Type B pancreatic cell (in vitro differentiated cells): ENCODE measurements around the gene PPP1R13L. TPM values are rescaled to one million over a fixed set of nuclear protein-coding genes. Genes with fewer than 3 reads are reported as not detected.

Source experiments
- DNase-seq: peaks from one replicate; pipeline ENCODE4 v3.0.0; 2021; ENCODE audit warnings: mixed read lengths; ENCODE audit not compliant: unreplicated experiment; ENCODE audit errors: extremely low spot score
- H3K27ac Mint-ChIP-seq: 2 replicates; pipeline ENCODE4 v1.8.0; 2021; ENCODE audit warnings: mild to moderate bottlenecking, mixed read lengths
- H3K27me3 Mint-ChIP-seq: 2 replicates; pipeline ENCODE4 v1.8.0; 2021; ENCODE audit warnings: mixed read lengths
- H3K36me3 Mint-ChIP-seq: 2 replicates; pipeline ENCODE4 v1.8.0; 2021; ENCODE audit warnings: mixed read lengths
- H3K4me1 Mint-ChIP-seq: one replicate; pipeline ENCODE4 v1.8.0; 2021; ENCODE audit warnings: mixed read lengths; ENCODE audit not compliant: unreplicated experiment
- H3K4me3 Mint-ChIP-seq: 2 replicates; pipeline ENCODE4 v1.8.0; 2021; ENCODE audit warnings: mild to moderate bottlenecking, mixed read lengths
- H3K9me3 Mint-ChIP-seq: 2 replicates; pipeline ENCODE4 v1.8.0; 2021; ENCODE audit warnings: mixed read lengths
- total RNA-seq: library from RNA; stranded (reverse); gene quantifications from 2 replicates; pipeline ENCODE4 v1.2.1, GENCODE V29; 2021; ENCODE audit warnings: low replicate concordance
- TF ChIP-seq, protein P1 (sequence below): fragments of 200-600 bp; sonication (generic); conservative IDR thresholded peaks from 2 replicates; pipeline ENCODE4 v1.5.0; 2021; ENCODE audit warnings: antibody characterized with exemption, mild to moderate bottlenecking

The PPP1R13L gene
- total RNA-seq, 1 donor from 2014 or later: 38.6 TPM

GRCh38 chr19:45407091-45407375, 2.2 kb upstream of the PPP1R13L start:
- peaks cover 34% of the 10 kb centered on the region for H3K4me1 Mint-ChIP-seq
- H3K4me3 Mint-ChIP-seq: peak overlapping the region; percentile 96
- H3K27me3 Mint-ChIP-seq: peaks cover 35% of the 10 kb centered on the region
- DNase-seq: no peak
- TF ChIP-seq, protein P1, sequence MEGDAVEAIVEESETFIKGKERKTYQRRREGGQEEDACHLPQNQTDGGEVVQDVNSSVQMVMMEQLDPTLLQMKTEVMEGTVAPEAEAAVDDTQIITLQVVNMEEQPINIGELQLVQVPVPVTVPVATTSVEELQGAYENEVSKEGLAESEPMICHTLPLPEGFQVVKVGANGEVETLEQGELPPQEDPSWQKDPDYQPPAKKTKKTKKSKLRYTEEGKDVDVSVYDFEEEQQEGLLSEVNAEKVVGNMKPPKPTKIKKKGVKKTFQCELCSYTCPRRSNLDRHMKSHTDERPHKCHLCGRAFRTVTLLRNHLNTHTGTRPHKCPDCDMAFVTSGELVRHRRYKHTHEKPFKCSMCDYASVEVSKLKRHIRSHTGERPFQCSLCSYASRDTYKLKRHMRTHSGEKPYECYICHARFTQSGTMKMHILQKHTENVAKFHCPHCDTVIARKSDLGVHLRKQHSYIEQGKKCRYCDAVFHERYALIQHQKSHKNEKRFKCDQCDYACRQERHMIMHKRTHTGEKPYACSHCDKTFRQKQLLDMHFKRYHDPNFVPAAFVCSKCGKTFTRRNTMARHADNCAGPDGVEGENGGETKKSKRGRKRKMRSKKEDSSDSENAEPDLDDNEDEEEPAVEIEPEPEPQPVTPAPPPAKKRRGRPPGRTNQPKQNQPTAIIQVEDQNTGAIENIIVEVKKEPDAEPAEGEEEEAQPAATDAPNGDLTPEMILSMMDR: no peak
- H3K36me3 Mint-ChIP-seq: peaks cover 3% of the 10 kb centered on the region
- peak overlapping the region; percentile 98 for H3K27ac Mint-ChIP-seq
- H3K9me3 Mint-ChIP-seq: no peaks in the 10 kb centered on the region

- Mint-ChIP-seq H3K9me3 (no peaks in the 10 kb centered on the region), H3K27ac (peak within 1 kb of the TSS; percentile 98), H3K4me1 (peaks cover 37% of the 10 kb centered on the region), H3K4me3 (peak within 1 kb of the TSS; percentile 96), H3K36me3 (peaks cover 3% of the 10 kb centered on the region), H3K27me3 (peaks cover 40% of the 10 kb centered on the region)
- DNase-seq: no peak
- TF ChIP-seq, protein P1: no peak
Measured at GRCh38 chr19:45406226-45407090, 1.6 kb upstream of the PPP1R13L start, which contains the start of gene POLR1G. TSS of gene POLR1G (plus strand) at chr19:45406644. CDS start at chr19:45406697, 53 bp downstream.

DNA sequence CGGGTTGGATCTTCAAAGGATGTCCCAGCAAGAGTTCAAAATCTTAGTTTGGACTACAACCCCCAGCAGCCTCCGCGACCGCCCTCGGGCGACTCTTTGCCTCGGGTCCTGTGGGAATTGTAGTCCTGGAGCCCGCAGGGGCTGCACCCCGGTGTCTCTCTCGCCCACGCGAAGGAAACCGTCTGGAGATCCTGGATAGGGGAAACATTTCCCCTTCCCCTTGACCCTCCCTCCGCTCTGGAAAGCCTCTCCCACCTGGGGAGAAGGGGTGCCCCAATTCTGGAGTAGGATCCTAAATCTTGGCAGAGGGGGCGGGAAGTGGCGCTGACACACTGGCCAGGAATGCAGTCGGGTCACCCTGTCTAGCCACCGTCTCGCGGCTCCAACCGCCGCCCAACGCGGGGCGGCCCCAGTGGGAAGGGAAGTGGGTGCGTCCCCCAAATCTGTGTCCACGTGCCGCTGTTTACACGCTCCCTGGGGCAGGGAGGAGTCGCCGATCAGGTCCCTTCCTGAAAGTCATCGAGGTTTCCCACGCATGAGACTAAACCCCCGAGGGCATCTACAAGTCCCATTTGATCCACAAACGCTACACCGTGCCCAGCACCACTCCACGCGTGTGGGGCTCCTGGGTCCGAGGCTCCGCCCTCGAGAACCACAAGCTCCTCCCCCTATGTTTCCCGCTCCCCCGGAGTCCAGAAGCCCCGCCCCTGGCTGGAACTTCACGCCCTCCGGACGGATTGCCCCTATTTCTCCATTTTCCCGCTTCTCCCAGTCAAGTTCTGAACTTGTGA, 761 bp upstream of the PPP1R13L start:
- peaks cover 40% of the 10 kb centered on the region for H3K27me3 Mint-ChIP-seq
- H3K36me3 Mint-ChIP-seq: peaks cover 3% of the 10 kb centered on the region
- TF ChIP-seq, protein P1: no peak
- DNase-seq: peak; percentile 88
- peaks cover 37% of the 10 kb centered on the region for H3K4me1 Mint-ChIP-seq
- H3K9me3 Mint-ChIP-seq: no peaks in the 10 kb centered on the region
- H3K4me3 Mint-ChIP-seq: peak overlapping the region; percentile 96
- peak overlapping the region; percentile 98 for H3K27ac Mint-ChIP-seq

DNA sequence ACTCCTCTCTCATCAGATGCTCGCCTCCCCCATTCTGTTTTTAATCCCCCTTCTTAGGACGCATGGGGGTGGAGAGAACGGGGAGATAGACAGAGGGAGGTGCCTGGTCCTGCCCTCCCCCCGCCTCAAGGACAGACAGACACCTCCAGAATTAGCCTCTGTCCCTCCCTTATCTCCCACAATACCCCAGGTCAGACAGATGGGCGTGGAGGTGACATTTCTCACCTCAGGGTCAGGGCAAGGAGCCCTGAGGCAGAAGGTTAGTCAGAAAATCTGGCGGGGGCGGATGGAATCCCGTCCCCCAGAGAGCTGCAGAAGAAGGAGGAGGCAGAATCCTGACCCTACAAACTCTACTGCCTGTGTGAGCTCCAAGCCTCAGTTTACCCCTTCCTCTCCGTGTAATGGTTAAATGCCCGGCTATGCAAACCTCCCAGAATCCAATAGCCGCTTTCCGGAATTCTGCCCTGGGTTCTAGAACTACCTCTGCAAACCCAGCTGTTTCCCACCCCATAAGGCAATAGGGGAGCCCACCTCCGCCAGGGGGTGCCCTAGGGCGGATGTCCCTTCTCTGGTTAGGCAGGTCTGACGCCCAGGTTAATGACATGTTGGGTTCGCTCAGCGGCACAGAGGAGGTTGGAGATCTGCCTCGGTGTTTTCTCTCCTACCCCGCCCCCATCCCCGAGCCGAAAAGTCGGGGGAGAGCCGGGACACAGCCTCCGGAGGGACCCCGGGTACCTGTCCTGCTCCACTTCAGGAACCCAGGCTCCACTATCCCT, 900 bp downstream of the PPP1R13L start:
- no peak for DNase-seq
- Mint-ChIP-seq H3K27me3 (peaks cover 40% of the 10 kb centered on the region), H3K27ac (peak overlapping the region; percentile 98), H3K9me3 (no peaks in the 10 kb centered on the region), H3K4me1 (peaks cover 34% of the 10 kb centered on the region), H3K36me3 (peaks cover 3% of the 10 kb centered on the region), H3K4me3 (peak overlapping the region; percentile 96)
- TF ChIP-seq, protein P1: peak; percentile 59

DNA sequence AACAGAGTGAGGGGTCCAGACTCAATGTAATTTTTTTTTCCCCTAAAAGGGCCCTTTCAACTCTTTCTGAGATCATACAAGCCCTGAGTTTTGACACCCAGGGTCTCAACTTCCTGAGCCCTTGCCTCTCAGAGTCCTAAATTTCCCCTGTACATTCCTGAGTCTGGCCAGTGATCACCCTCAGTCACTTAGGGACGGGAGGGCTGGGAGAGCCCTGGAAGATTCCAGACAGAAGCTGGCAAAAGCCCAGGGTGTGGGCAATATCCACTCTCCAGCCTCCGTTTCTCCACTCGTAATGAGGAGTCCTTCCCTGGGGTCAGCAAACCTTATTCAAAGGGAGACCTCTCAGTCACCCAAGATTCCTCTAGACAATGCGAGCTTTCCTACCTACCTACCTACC, 1.6 kb downstream of the PPP1R13L start:
- Mint-ChIP-seq H3K9me3 (no peaks in the 10 kb centered on the region), H3K4me3 (peak overlapping the region; percentile 96), H3K36me3 (no peaks in the 10 kb centered on the region), H3K4me1 (peaks cover 37% of the 10 kb centered on the region), H3K27ac (peak overlapping the region; percentile 98), H3K27me3 (peaks cover 45% of the 10 kb centered on the region)
- DNase-seq: no peak
- TF ChIP-seq, protein P1: no peak
